ENCODE measurements around the gene MAP3K5. TPM values are rescaled to one million over a fixed set of nuclear protein-coding genes. Genes with fewer than 3 reads are reported as not detected.
A peak's percentile ranks its signal among the peaks of the same experiment; 100 is the strongest.

Gene MAP3K5
- total and polyA plus RNA-seq, 2 donors (not counting 1 experiment from before 2014, with no cell fraction given): 10.9 to 62.6 TPM

GRCh38 chr6:136699358-136699757 lies 92.9 kb downstream of the MAP3K5 start:
- Histone ChIP-seq H3K4me3 (replicated peaks in 1 of 4; ENCODE audit: control extremely low read depth in 1 of 4, insufficient read depth in 1 of 4, low read depth in 3 of 4, low read length in 4 of 4) (no peak overlapping the region), H4K20me1 (ENCODE audit: control insufficient read depth, extremely low read depth, insufficient read depth, low read length) (no peaks in the 10 kb centered on the region), H3K4me1 (ENCODE audit: control insufficient read depth, extremely low read depth, insufficient read depth, low read length) (no peaks in the 10 kb centered on the region), H3K9ac (ENCODE audit: insufficient read depth, low read length) (no peak overlapping the region), H3K79me2 (ENCODE audit: control insufficient read depth, insufficient read depth, low read length) (no peaks in the 10 kb centered on the region), H3K9me3 (ENCODE audit: control insufficient read depth, insufficient read depth, low read depth, low read length) (no peaks in the 10 kb centered on the region), H3K27ac (ENCODE audit: insufficient read depth, low read length) (no peak overlapping the region), H3K4me2 (ENCODE audit: extremely low read depth, insufficient read depth, low read length) (no peak overlapping the region), H3K36me3 (ENCODE audit: control insufficient read depth, insufficient read depth, low read length) (peaks cover 2% of the 10 kb centered on the region), H2AFZ (ENCODE audit: low read length) (no peak overlapping the region), H3K27me3 (ENCODE audit: control insufficient read depth, insufficient read depth, low read length) (no peaks in the 10 kb centered on the region)
- no peak for DNase-seq (ENCODE audit: low read depth in 2 of 2)
- TF ChIP-seq CTCF (conservative IDR thresholded peaks at IDR 0.05 in 1 of 2, IDR thresholded peaks at IDR 0.05 in 1 of 2; ENCODE audit: low read depth in 1 of 2, low read length in 2 of 2) (no peak), EZH2 (IDR thresholded peaks at IDR 0.05; ENCODE audit: low read length, missing control alignments) (no peak)

DNA sequence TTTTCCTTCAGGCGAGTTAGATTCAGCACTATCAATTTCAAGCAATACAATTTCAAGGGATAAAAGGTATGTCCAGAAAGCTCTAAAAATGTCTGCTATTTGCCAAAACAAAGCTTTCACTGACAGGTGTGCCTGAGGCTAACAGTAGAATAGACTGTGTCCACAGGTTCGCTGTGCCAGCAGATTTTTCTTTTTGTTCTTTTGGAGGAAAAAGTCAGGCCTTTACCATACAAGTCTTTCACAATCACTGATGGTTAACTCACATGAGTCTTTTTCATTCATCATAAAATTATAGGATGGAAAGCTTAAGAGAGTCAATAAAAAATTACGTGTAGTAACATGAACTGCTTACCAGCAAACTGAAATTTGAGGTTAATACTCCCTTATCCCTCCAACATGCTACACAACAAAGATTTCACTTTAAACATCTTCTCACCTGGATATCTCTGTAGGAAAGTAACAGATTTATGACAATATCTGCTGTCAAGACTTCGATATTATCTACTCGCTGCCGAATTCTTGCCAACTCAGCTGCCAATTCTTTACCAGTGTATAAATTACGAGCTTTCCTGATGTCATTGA lies 95.4 kb downstream of the MAP3K5 start:
- Histone ChIP-seq H3K4me2 (ENCODE audit: extremely low read depth, insufficient read depth, low read length) (no peak overlapping the region), H4K20me1 (ENCODE audit: control insufficient read depth, extremely low read depth, insufficient read depth, low read length) (no peaks in the 10 kb centered on the region), H3K27ac (ENCODE audit: insufficient read depth, low read length) (no peak overlapping the region), H3K36me3 (ENCODE audit: control insufficient read depth, insufficient read depth, low read length) (peaks cover 2% of the 10 kb centered on the region), H3K27me3 (ENCODE audit: control insufficient read depth, insufficient read depth, low read length) (no peaks in the 10 kb centered on the region), H2AFZ (ENCODE audit: low read length) (no peak overlapping the region), H3K4me1 (ENCODE audit: control insufficient read depth, extremely low read depth, insufficient read depth, low read length) (no peaks in the 10 kb centered on the region), H3K4me3 (replicated peaks in 1 of 4; ENCODE audit: control extremely low read depth in 1 of 4, insufficient read depth in 1 of 4, low read depth in 3 of 4, low read length in 4 of 4) (no peak overlapping the region), H3K9ac (ENCODE audit: insufficient read depth, low read length) (no peak overlapping the region), H3K9me3 (ENCODE audit: control insufficient read depth, insufficient read depth, low read depth, low read length) (no peaks in the 10 kb centered on the region), H3K79me2 (ENCODE audit: control insufficient read depth, insufficient read depth, low read length) (no peaks in the 10 kb centered on the region)
- DNase-seq (ENCODE audit: low read depth in 2 of 2): no peak
- no peak for TF ChIP-seq EZH2 (IDR thresholded peaks at IDR 0.05; ENCODE audit: low read length, missing control alignments)

DNA sequence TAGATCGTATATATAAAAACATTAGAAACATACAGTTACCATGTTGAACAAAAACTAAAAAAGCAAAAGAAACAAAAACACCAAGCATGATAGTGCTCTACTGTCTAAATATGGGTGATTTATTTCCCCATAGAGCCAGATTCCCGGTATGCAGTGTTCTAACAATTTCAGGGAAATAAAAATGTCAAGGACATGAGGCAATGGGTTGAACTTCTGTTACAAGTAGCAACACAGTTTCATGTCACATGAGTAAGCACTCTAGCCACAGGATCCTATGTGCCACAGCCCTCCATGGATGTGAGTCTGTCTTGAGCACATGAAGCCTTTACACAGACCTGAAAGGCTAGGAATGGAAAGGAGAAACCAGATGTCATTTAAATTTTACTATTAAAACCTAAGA lies 96.0 kb downstream of the MAP3K5 start:
- peak; percentile 12 to 60 for DNase-seq (ENCODE audit: low read depth in 2 of 2)
- no peak overlapping the region for H3K4me2 ChIP-seq (ENCODE audit: extremely low read depth, insufficient read depth, low read length)
- no peaks in the 10 kb centered on the region for H3K4me1 ChIP-seq (ENCODE audit: control insufficient read depth, extremely low read depth, insufficient read depth, low read length)
- H4K20me1 ChIP-seq (ENCODE audit: control insufficient read depth, extremely low read depth, insufficient read depth, low read length): no peaks in the 10 kb centered on the region
- H3K4me3 ChIP-seq (replicated peaks in 1 of 4; ENCODE audit: control extremely low read depth in 1 of 4, insufficient read depth in 1 of 4, low read depth in 3 of 4, low read length in 4 of 4): no peak overlapping the region
- no peaks in the 10 kb centered on the region for H3K9me3 ChIP-seq (ENCODE audit: control insufficient read depth, insufficient read depth, low read depth, low read length)
- no peak overlapping the region for H2AFZ ChIP-seq (ENCODE audit: low read length)
- TF ChIP-seq CTCF (conservative IDR thresholded peaks at IDR 0.05 in 1 of 2, IDR thresholded peaks at IDR 0.05 in 1 of 2; ENCODE audit: low read depth in 1 of 2, low read length in 2 of 2): no peak
- H3K27me3 ChIP-seq (ENCODE audit: control insufficient read depth, insufficient read depth, low read length): no peaks in the 10 kb centered on the region
- H3K79me2 ChIP-seq (ENCODE audit: control insufficient read depth, insufficient read depth, low read length): no peaks in the 10 kb centered on the region
- no peak overlapping the region for H3K27ac ChIP-seq (ENCODE audit: insufficient read depth, low read length)
- peaks cover 2% of the 10 kb centered on the region for H3K36me3 ChIP-seq (ENCODE audit: control insufficient read depth, insufficient read depth, low read length)
- H3K9ac ChIP-seq (ENCODE audit: insufficient read depth, low read length): no peak overlapping the region
